HG02798 (cell line): ENCODE results near the gene TPST1.

Experiments
- ATAC-seq: cut with Tn5 transposase; IDR thresholded peaks from one replicate; pipeline ENCODE4 v1.9.1; 2021; ENCODE audit warnings: mild to moderate bottlenecking; ENCODE audit not compliant: unreplicated experiment, poor library complexity

The TPST1 gene

DNA sequence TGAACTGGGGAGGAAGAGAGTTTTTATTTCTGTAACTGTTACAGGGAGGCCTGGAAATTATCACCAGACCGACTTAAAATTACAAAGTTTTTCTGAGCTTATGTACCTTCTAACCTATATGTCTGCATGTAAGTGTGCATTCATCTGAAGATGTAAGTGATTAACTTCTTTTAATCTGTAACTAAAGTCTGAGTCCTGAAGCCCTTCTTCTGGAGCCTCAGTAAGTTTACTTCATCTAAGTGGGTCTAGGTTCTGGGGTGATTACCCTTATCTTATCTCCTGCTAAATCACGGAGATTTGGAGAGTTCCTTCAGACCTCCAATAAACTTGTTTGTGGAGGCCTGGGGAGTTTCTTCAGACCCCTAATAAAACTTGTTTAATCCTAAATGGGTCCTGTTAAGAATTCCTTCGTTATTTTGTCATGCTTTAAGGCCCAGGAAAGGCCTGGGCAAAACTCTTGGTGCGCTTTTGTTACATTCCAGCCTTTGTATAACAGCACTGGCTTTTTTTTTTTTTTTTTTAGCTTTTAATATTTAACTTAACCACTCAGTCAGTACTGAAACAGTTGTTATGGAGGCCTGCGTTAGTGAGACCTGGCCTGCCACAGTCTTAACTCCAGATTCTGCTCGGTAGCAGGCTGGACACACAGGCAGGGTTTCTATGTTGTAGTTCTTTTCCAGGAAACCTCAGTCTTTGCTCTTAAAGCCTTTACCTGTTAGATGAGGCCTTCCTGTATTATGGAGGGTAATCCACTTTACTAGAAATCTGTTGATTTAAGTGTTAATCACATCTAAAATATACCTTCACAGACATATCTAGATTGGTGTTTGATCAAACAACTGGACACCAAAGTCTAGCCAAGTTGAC lies 33.0 kb downstream of the TPST1 start:
- ATAC-seq = peak; percentile 67

DNA sequence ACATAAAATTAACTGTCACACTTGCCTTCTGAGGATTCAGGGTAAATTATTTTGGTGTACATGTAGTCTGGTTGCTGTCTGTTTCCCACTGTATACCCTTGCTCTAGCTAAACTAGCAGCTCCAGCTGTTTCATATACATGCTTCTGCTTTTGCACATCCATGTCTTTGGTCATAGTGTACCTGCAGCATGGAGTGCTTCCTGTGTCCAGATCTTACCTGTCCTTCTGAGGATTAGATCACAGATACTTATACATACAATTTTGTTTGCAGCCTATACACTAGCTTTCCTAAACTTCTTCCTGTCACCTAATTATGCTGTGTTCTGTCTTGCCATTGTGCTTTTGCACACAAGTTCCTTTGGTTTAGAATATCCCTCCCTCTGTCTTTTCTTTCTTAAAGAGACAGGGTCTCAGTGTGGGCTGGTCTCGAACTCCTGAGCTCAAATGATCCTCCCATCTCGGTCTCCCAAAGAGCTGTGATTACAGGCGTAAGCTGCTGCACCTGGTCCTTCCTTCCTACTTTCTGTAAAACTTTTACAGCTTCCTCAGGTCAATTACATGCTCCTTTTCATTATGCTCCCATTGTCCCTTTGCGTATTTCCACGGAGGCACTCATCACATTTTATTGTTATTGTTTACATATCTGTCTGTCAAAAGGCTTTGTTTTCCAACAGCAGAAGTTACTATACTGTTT lies 33.8 kb downstream of the TPST1 start:
- ATAC-seq = peak; percentile 56

GRCh38 chr7:66239467-66239856 lies 34.3 kb downstream of the TPST1 start:
- ATAC-seq = no peak

GRCh38 chr7:66245008-66245407 lies 39.9 kb downstream of the TPST1 start:
- ATAC-seq = no peak

DNA sequence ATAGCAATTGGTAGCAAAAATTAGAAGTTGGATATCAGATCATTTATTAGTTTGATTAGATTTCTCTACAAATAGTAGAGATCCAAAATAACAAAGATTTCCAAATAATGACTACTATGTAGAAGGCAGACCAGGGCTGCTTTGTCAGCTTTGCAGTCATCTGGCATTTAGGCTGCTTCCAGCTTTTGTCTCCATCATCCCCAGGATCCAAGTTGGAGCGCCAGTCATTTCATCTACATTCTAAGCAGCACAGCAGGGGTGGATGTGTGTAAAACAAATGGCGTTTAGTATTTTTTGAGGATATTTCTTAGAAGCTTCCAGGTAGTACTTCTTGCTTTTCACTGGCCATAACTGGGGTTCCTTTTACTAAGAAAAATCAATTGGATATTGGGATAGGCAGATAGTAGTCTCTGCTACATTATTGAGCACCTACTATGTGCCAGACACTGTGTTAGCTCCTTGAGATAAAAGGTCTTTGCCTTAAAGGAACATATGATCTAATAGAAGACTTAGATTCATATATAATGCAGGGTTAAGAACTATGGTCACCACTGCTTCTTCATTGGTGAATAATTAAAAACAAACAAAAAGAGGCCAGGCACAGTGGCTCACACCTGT lies 41.5 kb downstream of the TPST1 start:
- no peak for ATAC-seq

DNA sequence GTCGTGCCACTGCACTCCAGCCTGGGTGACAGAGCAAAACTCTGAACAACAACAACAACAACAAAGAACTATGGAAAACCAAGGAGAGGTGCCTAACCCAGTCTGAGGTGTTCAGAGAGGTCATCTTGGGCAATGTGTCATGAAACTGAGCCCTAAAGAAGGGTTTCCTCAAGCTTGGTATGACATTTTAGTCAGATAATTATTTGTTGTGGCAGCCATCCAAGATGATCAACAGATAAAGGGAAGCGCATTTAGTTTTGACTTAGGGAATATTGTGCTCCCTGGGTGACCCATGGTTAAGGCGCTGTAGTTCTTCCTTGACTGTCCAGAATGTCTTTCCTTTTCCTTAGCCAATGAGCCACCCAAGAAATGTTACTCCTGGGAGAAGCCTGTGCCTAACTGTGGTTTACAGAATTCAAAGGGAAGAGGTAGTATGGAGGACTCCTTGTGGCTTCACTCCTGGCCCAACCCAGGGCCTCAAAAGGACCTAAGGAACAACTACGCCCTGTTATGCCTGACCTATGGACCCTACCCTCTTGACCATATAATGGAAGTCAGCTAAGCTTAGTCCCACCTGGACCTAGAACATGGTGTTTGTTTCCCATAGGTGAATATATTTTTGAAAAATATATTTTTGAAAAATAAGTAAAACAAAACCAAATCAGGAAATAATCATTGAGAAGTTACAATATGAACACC lies 42.4 kb downstream of the TPST1 start:
- no peak for ATAC-seq

DNA sequence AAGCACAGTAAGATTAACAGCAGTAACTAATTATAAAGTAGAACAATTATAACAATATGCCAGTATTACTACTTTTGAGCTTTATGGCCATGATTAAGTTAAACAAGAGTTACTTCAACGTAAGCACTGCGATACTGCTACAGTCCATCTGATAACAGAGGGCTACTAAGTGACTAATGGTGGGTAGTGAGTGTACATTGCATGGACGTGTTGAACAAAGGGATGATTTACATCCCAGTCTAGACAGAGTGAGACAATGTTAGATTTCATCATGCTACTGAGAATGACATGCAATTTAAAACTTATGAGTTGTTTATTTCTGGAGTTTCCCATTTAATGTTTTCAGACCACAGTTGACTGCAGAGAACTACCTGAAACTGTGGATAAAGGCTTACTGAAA lies 45.6 kb downstream of the TPST1 start:
- ATAC-seq = no peak

- ATAC-seq = no peak
Observed at GRCh38 chr7:66255534-66256100, 50.5 kb downstream of the TPST1 start.

DNA sequence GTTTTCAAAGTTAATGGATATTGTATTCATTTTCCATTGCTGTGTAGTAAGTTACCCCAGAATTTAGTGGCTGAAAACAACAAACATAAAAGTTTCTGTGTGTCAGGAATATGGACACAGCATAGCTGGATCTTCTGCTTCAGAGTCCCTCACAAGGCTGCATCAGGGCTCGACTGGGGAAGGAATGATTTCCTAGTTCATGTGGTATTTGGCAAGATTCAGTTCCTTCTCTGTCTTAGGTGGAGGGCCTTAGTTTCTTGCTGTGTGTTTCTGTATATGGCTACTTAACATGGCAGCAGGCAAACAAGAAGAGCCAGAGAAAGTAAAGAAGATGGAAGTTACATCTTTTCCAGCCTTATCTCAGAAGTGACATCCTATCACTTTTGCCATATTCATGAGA lies 51.1 kb downstream of the TPST1 start:
- no peak for ATAC-seq

GRCh38 chr7:66257481-66257880 lies 52.3 kb downstream of the TPST1 start:
- ATAC-seq = no peak

DNA sequence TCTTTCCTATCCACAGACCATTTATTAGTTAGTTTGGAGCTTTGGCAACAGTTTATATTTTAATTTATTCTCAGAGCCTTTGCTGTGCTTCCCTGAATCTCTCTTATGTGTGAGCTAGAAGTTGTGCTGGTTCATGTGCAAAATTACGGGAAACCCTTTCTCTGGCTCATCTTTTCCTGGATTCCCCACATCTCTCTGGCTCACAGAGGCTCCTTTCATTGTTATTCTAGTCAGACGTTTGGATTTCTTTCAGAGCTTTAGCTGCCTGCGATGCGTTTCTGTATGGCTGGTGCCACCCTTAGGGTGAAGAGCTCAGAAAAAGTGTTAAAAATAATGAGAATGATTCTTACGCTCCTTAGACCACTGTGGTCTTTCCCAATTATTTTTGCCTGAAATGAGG lies 53.3 kb downstream of the TPST1 start:
- ATAC-seq = no peak

GRCh38 chr7:66261941-66262340 lies 56.8 kb downstream of the TPST1 start:
- no peak for ATAC-seq

DNA sequence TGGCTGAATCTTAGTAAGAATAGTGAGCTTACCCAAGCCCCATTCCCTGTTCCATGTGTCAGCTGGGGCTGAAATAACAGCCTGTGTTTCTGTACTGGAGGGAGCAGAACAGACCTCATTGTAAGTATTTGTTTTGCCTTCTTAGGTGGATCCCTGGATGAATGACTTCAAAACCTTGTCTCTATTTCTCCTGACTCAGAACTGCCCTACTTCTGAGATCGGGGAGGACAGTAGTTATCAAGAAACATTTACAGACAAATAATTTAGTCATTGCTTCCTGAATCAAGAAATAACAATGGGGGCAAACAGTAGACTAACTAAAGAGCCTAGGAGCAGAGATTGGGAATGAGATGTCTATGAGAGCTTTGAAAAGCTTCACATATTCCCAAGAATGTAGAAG lies 58.8 kb downstream of the TPST1 start:
- no peak for ATAC-seq

DNA sequence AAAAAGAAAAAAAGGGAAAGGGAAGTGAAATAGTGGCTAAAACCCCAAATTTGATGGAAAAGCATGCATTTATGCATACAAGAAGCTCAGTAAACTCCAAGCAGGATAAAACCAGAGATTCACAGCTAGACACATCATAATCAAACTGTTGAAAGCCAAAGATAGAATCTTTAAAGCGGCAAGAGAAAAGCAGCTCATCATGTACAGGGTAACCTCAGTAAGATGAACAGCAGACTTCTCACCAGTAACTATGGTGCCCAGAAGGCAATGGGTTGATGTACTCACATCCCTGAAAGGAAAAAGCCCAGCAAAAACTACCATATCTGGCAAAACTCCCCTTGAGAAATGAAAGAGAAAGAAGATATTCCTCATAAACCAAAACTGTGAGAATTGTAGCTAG lies 60.4 kb downstream of the TPST1 start:
- no peak for ATAC-seq

- ATAC-seq = no peak
Observed at GRCh38 chr7:66267249-66267648, 62.1 kb downstream of the TPST1 start.

GRCh38 chr7:66269978-66270377 lies 64.8 kb downstream of the TPST1 start:
- ATAC-seq = no peak

GRCh38 chr7:66272321-66272720 lies 67.2 kb downstream of the TPST1 start:
- ATAC-seq = no peak

- no peak for ATAC-seq
Observed at GRCh38 chr7:66276363-66276762, 71.2 kb downstream of the TPST1 start.

DNA sequence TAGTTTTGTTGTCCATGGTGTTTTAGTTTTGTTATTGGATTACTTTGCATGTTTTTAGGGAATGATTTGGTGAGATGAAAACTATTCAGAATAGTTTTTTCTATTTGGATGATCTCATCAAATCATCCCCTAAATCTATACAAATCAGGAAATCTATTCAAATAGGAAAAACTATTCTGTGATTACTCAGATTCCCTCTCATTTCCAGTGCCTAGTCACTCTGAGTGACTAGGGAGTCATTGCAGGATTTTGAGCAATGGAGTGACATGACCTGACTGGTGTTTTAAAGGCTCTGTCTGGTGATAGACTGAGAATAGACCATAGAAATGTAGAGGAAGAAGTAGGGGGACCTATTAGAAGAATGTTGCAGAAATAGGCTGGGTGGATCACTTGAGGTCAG lies 72.4 kb downstream of the TPST1 start:
- no peak for ATAC-seq

DNA sequence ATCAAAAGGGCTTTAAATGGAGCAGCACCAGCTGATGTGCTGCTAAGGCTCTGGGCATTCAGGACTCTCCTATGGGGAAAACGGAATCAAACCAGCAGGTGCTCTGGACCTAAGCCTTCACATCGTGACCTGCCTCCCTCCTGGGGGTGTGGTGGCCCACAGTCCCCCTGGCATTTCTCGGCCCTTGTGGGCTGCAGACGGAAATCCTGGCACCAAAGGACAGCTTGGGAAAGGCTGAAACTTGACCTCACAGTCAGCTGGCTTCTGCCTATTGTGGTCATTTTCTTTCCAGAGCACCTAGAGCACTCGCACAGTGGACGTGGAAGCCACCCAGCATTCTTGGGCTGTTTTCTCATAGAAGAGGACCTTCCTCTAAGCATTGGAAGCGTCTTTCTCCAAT lies 74.8 kb downstream of the TPST1 start:
- ATAC-seq = no peak
